GM12872 (cell line): Measurements from ENCODE around the gene MSL1.

Experiments
- TF ChIP-seq, protein P1 (sequence below): IDR thresholded peaks from 3 replicates; pipeline ENCODE4 v1.5.1; 2011; ENCODE audit warnings: low read depth, mild to moderate bottlenecking, low read length, moderate library complexity; ENCODE audit not compliant: insufficient read depth

MSL1 gene

DNA sequence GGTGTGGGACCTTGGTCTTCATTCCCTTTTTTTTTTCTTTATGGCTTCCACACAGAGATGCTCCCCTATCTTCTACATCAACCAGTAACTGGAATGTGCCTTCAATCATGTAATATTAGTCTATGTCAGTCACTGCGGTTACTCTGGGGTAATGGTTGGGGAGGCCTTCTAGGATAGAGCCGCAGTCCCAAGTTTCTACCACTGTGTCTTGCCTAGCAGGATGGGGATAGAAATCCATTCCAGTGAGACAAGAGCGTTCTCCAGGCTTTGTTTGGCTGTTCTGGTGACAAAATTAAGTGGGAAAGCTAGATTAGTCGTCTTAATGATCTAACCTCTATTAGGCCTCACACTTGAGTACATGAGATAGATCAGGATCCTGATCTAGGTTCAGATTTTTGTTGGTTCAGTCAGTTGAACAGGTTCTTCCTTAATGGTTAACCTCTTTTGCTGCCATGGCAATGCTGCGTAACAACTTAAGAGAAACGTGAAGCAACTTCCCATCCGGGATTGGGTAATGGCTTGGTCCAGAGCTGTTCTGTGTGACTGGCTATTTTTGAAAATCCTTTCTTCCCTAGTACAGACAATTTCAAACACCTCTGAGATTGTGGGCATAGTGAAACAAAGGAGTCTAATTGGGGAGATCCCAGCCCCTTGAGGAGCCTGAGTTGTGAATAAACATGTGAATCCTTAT lies 8.7 kb downstream of the MSL1 start:
- TF ChIP-seq, protein P1, sequence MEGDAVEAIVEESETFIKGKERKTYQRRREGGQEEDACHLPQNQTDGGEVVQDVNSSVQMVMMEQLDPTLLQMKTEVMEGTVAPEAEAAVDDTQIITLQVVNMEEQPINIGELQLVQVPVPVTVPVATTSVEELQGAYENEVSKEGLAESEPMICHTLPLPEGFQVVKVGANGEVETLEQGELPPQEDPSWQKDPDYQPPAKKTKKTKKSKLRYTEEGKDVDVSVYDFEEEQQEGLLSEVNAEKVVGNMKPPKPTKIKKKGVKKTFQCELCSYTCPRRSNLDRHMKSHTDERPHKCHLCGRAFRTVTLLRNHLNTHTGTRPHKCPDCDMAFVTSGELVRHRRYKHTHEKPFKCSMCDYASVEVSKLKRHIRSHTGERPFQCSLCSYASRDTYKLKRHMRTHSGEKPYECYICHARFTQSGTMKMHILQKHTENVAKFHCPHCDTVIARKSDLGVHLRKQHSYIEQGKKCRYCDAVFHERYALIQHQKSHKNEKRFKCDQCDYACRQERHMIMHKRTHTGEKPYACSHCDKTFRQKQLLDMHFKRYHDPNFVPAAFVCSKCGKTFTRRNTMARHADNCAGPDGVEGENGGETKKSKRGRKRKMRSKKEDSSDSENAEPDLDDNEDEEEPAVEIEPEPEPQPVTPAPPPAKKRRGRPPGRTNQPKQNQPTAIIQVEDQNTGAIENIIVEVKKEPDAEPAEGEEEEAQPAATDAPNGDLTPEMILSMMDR: no peak

DNA sequence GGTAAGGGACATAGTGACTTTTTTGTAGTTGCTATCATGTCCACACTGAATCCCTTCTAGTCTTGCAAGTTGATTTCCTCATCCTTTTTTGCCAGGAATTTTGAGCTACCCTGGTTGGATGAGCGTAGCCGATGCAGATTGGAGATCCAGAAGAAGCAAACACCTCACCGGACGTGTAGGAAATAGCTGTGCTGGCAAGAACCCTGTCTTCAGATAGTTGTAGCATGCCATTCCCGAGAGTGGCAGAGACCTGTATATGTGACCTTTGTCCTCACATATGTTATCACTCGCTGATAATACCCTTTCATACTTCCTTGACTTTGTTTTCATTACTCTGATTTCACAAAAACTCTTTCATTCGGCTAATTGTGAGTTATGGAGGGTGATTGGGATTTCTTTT lies 12.4 kb downstream of the MSL1 start:
- TF ChIP-seq, protein P1: no peak

DNA sequence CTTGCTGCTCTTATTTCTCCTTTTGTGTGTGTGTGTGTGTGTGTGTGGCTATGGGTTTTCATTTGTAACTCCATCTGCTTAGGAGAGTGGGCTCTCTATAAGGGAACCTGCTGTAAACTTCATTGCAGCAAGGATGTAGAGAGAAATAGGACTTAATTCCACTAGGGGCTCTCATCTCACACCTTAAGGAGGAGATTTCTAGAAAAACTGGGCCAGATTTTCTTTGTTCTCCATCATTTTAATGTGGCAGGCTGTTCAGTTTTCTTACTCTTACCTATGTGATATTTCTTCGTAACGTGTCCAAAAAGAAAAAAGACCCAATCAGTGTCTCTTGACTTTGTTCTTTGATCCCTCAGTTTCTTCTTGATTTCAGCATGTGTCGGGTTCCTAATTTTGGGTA lies 14.0 kb downstream of the MSL1 start:
- TF ChIP-seq, protein P1: no peak

DNA sequence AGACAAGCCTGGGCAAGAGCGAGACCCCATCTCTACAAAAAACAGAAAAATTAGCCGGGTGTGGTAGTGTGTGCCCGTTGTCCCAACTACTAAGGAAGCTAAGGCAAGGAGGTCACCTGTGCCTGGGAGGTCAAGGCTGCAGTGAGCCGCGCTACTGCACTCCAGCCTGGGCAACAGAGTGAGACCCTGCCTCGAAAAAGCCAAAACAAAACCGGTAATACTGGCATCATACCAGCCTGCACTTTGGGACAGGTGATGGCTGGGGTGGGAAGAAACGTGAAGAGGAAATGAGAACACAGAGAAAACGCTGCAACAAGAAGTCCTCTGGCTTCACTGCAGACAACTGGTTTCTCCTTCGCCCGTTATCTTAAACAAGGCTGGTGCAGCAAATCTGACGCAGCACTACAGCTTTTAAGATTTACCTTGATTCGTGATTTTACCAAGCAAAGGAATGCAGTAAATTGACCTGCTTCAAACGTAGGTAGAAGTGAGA lies 17.8 kb downstream of the MSL1 start:
- TF ChIP-seq, protein P1: no peak

DNA sequence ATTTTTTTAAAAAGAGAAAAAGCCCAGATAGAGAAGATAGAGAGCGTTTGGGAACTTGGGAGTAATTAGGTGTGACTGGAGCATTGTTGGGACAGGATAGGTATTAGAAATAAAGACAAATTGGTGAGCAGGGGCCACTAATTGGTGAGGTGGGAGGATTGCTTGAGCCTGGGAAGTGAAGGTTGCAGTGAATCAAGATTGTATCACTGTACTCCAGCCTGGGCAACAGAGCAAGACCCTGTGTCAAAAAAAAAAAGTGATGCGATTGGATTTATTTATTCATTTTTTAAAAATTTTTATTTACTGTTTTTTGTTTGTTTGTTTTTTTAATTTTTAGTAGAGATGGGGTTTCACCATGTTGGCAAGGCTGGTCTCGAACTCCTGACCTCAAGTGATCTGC lies 23.7 kb downstream of the MSL1 start:
- TF ChIP-seq, protein P1: no peak

GRCh38 chr17:40148527-40148926 lies 26.8 kb downstream of the MSL1 start:
- TF ChIP-seq, protein P1: no peak

- TF ChIP-seq, protein P1: no peak
Measured at GRCh38 chr17:40150276-40150675, 28.5 kb downstream of the MSL1 start.
